Superior temporal gyrus (tissue), 1 donor: ENCODE measurements around the gene EDIL3.
"Not testable (repeated sequence)": the region's sequence is repeated elsewhere in the genome, so short reads cannot be mapped to it uniquely, and the experiment has no call there.

ENCODE experiments used
- DNase-seq: peaks from one replicate; pipeline ENCODE4 v3.0.0-alpha.2; 2016; ENCODE audit errors: extremely low spot score

The EDIL3 gene

GRCh38 chr5:84378961-84379360 lies 5.7 kb downstream of the EDIL3 start:
- DNase-seq, result peak; percentile 63

GRCh38 chr5:84378420-84378819 lies 6.3 kb downstream of the EDIL3 start:
- DNase-seq, result peak; percentile 34

- DNase-seq, result no peak
Observed at GRCh38 chr5:84376346-84376745, 8.3 kb downstream of the EDIL3 start.

- no peak for DNase-seq
Observed at GRCh38 chr5:84374568-84374967, 10.1 kb downstream of the EDIL3 start.

- no peak for DNase-seq
Observed at GRCh38 chr5:84373506-84373905, 11.2 kb downstream of the EDIL3 start.

GRCh38 chr5:84372066-84372695 lies 12.5 kb downstream of the EDIL3 start:
- no peak for DNase-seq

- DNase-seq, result no peak
Observed at GRCh38 chr5:84370176-84370575, 14.5 kb downstream of the EDIL3 start.

GRCh38 chr5:84364043-84364442 lies 20.6 kb downstream of the EDIL3 start:
- DNase-seq, result no peak

GRCh38 chr5:84362061-84362720 lies 22.5 kb downstream of the EDIL3 start:
- no peak for DNase-seq

GRCh38 chr5:84361572-84361971 lies 23.1 kb downstream of the EDIL3 start:
- DNase-seq, result no peak

- DNase-seq, result no peak
Observed at GRCh38 chr5:84360056-84360455, 24.6 kb downstream of the EDIL3 start.

- no peak for DNase-seq
Observed at GRCh38 chr5:84354101-84354500, 30.6 kb downstream of the EDIL3 start.

- no peak for DNase-seq
Observed at GRCh38 chr5:84344788-84345187, 39.9 kb downstream of the EDIL3 start.

- no peak for DNase-seq
Observed at GRCh38 chr5:84343171-84343570, 41.5 kb downstream of the EDIL3 start.

- no peak for DNase-seq
Observed at GRCh38 chr5:84332106-84332505, 52.6 kb downstream of the EDIL3 start.

GRCh38 chr5:84327591-84327990 lies 57.1 kb downstream of the EDIL3 start:
- DNase-seq, result no peak

- DNase-seq, result no peak
Observed at GRCh38 chr5:84322646-84323045, 62.0 kb downstream of the EDIL3 start.

- DNase-seq, result not testable (repeated sequence)
Observed at GRCh38 chr5:84317826-84318225, 66.9 kb downstream of the EDIL3 start.

- DNase-seq, result not testable (repeated sequence)
Observed at GRCh38 chr5:84312280-84312679, 72.4 kb downstream of the EDIL3 start.

- DNase-seq, result not testable (repeated sequence)
Observed at GRCh38 chr5:84309850-84310249, 74.8 kb downstream of the EDIL3 start.

GRCh38 chr5:84306601-84307000 lies 78.1 kb downstream of the EDIL3 start:
- DNase-seq, result no peak

- DNase-seq, result no peak
Observed at GRCh38 chr5:84304599-84304998, 80.1 kb downstream of the EDIL3 start.

- no peak for DNase-seq
Observed at GRCh38 chr5:84303315-84303714, 81.4 kb downstream of the EDIL3 start.

- DNase-seq, result no peak
Observed at GRCh38 chr5:84301535-84301934, 83.1 kb downstream of the EDIL3 start.
